ENCODE measurements around the gene HERPUD1. TPM values are rescaled to one million over a fixed set of nuclear protein-coding genes. Genes with fewer than 3 reads are reported as not detected.

HERPUD1 gene

Small RNAs within 50 kb of the gene (microRNA-seq; reads per million reads assigned to microRNA genes)
- gene MIR6863 = not detected

Measured in HL-60 (cell line).